HG03159 (cell line): ENCODE data around the gene UNC119B.

ENCODE experiments used
- ATAC-seq: cut with Tn5 transposase; IDR thresholded peaks from one replicate; pipeline ENCODE4 v1.9.1; 2021; ENCODE audit warnings: mild to moderate bottlenecking, moderate library complexity; ENCODE audit not compliant: unreplicated experiment

UNC119B gene

DNA sequence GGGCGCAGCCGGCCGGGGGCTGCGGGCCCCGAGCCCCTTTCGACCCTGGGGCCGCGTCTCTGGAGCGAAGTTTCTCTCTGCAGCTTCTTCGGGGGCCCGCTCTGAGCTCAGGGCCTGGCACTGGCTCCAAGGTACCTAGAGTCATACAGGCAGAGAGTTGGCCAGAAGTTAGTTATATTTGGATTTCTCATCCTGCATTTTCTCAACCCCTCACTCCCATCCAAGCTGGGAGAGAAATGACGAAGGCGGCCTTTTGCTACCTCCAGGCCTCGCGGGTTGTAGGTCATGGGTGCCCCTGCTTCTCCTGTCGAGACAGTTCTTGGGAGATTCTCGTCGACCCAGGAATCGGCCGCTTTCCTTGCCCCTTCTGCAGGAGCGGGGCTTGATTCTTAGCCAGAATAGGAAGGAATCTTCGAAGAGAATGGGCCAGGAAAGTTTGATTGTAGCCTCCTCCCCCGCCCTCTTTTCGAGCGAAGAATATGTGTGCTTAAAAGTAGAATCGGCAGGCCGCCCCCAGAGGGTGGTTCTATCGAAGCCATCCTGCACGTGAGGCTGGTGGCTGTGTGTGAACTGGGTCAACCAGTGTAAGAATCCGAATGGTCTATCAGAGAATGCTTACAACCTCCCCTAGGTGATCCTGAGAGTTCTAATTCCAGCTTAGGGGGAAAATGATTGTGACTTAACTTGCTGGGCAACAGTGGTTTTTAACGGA lies 22.5 kb upstream of the UNC119B start:
- ATAC-seq, result no peak

DNA sequence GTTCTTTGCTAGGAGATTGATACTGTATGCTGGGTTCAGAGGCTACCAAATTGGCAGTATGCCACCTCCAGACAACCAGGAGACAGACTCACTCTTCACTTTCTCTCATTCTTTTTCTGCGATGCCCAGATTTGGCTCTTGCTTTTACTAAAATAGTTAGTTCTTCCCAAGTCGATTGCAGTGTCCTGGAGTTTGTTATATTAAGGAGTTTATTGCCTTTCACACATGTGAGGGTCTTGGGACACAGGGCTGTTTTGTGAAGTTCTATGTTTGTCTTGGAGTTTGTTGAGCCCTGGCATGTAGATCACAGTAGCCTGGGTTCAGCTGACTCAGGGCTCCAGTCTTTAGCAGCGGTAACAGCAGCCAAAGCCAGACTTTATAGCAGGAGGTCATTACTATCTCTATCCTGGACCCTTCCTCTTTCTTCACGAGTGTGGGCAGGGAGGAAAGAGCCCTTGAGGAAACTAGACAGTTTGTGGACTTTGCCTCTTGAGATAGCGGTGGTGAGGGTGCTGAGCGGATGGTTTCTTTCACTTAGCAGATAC lies 21.7 kb upstream of the UNC119B start:
- no peak for ATAC-seq

DNA sequence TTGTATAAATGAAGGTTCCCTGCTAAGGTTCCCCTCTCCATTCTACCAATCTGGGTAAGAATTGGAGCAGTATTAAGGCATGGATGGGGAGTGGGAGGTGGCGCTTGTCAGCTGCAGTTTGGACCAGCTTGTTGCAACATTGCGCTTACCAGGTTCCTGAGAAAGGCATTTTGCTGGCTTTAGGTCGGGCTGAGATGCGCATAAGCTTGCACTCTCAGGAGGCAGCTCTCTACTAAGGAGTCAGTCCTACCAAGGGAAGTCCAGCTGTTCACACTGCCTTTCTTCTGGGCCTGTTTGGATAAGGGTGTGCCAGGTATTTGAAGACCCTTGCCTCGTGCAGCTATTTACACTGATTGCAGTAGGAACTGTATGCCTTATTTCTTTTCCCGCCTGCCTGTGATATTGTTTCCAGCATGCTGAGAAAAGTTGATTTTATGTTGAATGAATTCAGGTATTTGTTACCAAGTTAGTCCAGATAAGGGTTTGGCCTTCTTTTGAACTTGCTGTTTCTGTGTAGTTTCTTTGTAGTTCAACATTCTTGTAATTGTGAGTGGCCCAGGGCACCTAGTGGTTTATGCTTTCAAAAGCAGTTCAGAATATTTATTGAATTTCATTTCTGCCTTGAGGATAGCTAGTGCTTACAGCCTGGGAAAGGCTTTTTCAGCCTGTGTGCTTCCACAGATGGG lies 20.7 kb upstream of the UNC119B start:
- no peak for ATAC-seq

DNA sequence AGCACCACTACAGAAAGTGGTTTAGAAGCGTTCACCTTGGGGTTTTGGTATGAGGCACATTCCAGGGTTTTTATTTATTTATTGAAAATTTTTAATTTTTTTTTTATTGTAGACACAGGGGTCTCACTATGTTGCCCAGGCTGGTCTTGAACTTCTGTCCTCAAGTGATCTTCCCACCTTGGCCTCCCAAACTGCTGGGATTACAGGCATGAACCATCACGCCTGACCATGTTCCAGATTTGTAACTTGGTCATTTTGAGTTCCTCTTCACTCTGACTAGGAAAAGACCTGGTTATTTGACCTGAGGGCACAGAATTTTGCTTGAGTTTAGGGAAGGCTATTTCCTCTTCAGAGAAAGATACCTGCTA lies 20.2 kb upstream of the UNC119B start:
- ATAC-seq, result no peak

DNA sequence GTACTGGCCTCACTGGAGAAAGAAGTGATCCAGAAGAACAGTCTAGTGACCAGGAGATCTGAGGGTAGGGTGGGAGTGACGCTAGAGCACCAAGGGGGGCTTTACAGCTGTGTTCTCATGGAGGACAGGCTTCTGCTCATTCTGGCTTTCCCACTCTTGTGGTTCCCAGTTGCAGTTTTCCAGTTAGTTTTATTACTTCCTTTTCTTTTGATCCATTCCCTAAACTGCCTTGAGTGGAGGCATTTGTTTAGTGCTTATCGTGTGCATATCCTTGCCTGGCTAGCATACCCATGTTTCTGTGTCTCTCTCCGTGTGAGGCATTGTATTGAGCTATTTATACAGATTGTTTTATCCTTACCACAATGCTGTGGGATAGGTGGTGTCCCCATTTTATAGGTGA lies 19.3 kb upstream of the UNC119B start:
- no peak for ATAC-seq

DNA sequence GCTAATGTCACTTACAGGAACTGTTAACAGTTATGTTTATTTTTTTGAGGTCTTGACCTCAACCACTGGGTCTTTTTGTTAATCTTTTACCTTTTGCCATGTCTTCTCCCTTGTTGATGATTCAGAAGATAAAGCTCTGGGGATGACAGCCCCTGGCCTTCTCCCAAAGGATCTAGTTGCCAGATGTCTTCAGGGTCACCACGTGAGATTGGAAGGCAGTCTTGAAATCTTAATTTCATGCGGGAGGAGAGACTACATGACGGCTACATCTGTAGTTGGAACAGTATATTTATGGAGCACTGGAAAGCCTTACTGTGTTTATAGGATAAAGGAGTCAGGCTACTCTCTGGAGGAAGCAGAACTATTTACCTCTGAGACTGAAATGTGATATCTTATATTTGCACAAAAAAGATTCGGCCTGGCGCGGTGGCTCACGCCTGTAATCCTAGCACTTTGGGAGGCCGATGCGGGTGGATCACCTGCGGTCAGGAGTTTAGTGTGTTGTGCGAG lies 17.7 kb upstream of the UNC119B start:
- no peak for ATAC-seq

DNA sequence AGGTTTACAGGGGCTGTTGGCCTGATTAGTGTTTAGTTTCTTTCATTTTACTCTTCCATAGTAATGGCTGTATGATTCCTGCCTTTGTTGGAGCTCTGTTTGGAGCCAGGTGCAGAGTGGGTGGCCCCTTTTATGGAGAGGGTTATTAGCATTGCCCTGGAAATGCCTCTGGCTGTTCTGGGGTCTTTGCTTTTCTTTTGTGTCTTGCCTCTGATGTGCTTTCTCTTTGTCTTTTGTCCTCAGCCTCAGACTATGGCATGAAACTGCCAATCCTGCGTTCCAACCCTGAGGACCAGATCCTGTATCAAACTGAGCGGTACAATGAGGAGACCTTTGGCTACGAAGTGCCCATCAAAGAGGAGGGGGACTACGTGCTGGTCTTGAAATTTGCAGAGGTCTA lies 16.4 kb upstream of the UNC119B start:
- ATAC-seq, result no peak

DNA sequence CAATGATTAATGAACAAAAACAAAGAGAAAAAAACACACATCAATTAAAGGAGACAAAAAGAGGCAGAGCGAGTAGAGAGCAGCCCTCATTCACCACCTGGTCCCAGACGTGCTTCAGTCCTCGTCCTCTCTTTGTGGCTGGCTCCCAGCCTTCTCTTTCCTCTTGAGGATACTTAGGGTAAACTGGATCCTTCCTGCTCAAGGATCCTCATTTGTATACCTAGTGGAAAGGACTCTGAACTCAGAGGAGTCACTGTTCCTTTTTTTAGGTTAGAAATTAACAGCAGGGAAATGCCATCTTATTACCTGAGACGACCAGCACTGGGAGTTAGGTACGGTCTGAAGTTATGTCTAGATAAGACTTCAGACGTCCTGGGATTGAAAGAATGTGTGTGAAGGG lies 13.6 kb upstream of the UNC119B start:
- no peak for ATAC-seq

DNA sequence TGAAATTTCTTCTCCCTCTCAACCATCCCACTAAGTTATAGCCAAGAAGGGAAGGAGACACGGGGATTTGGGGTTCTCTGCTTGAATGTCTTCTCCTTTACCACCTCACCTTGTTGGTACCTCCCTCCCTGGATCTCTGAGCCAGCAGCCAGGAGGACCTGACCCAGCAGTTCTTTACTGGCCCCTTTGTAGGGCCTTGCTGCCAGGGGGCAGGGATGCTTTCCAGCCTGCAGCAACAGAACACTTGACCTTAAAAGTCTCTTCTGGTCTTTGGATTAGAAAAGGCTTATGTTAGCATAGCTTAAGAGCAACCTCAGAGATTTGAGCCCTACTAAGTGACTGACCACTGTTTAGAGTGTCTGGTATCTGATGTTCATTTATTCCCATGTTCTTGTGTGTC lies 12.9 kb upstream of the UNC119B start:
- ATAC-seq, result no peak

DNA sequence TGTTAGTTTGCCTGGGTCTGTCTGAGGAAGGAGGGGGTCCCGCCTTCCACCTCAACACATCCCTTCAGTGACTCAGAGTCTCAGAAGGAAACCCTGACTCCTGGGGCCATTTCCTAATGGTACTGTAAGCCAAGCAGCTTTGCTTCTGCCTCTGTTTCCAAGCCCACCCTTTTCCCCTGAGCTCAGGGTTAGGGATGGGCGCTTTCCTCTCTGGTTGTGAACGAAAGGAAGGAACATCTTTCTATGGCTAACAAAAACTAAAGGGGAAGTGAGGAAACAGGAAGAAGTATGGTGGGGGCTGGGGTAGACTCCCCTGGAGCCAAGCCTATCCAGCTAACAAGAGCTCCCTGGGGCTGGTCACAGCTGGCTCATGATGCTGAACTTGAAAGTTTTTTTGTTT lies 11.6 kb upstream of the UNC119B start:
- no peak for ATAC-seq

DNA sequence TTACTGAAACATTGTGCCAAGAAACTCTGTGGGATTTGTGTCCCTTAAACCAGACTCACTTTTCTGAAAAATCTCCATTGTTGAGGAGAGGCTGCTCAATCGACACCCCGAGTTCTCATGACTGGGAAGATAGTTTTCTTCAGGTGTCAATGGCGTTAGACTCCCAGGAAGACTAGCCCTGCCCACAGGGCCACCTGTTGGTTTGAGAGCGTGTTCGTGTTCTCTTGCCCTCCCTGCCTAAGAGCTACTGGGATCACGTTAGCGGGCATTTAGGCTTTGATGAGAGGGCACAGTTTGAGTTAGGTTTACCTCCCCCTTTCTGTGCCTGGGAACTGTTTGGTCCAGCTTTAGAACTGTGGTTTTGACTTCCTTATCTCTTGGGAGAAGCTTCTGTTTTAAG lies 10.7 kb upstream of the UNC119B start:
- ATAC-seq, result no peak

DNA sequence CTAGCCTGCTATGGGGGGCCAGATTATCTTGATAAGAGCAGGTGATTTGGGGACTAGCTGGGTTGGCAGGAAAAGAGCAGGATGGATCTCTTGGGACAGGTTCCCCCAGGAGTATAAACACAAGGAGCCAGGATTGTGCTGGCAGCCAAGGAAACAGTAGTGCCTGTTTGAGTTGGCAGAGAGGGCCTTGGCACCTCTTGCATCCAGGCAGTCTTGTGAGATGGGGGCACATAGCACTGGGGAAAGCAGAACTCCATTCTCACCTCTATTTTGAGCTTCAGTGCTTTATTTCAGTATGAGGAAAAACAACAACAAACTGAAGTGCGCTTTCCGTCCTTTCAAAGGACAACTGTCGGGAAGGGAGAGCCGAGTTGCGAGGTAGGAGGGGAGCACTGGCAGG lies 9.4 kb upstream of the UNC119B start:
- ATAC-seq, result no peak

DNA sequence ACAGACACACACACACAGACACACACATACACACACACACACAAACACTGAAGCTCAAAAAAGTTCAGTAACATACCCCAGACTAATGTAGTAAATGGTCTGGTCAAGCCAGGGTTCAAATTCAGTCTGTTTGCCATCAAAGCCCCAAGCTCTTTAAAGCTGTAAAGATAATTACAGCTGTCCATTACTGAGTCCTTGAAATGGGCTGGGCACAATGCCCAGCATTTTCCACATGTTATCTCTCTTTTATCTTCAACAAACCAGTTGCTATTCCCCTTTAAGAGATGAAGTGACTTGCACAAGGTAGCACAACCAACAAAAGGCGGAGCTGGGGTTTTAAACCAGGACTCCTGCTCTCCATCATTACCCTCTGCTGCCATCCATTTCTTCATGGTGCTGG lies 7.6 kb upstream of the UNC119B start:
- no peak for ATAC-seq

DNA sequence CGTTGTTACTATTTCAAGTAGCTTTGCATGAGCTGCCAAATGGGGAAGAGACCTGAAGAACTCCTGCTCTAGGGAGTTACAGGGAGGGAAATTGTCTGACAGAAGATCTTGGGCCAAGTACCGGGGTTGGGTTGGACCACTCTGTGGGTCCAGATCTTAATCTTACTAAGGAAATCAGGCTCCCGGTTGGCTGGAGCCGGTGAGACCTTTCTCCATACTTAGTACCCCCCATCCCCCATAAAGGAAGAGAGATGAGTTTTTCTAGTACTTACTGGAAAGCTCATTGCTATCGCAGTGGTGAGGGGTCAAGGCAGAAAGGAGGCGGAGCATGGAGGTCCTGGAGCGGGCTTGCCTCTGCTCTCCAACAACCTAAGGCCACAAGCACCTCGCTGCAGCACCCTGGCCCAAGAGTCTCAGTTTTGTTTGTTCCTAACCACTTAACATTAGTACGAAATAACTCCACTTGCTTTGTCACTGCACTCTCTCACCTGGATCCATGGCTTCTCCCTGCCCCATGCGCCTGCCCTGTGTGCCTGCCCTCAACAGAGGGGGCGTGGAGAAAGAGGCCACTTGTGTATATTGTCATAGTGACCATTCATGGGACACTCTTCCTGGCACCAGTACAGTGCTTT lies 6.8 kb upstream of the UNC119B start:
- ATAC-seq, result no peak

DNA sequence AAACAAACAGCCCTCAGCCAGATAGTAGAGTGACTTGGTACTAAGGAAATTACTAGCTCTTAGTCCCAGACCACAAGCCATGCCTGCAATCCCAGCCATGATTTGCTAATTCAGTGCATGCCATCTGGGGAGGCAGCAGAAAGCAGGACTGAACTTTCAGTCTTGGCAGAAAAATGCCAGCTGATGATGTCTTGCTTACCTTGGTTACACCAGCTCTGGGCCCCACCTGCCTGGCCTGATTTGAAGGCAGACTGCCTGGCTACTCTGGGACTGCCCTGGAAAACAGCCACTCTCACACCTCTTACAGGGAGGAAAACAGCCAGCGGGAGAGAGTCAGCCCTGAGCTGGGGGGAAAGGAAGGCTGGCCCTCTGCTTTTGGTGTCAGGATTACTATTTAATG lies 4.6 kb upstream of the UNC119B start:
- ATAC-seq, result no peak

DNA sequence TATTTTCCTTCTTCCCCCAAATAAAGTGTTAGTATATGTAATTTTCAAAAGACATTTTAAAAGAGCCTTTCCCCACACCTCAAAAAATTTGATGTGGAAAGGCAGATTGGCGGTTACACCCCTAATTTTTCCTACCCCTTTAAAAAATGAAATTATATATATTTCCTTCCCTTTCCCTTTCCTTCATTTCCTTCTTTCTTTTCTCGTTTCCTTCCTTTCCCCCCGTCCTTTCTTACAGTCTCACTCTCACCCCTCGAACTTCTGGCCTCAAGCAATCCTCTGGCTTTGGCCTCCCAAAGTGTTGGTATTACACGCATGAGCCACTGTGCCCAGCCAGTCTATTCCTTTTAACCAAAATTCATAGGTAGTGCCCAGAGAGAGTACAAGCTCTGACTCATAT lies 4.2 kb upstream of the UNC119B start:
- no peak for ATAC-seq

DNA sequence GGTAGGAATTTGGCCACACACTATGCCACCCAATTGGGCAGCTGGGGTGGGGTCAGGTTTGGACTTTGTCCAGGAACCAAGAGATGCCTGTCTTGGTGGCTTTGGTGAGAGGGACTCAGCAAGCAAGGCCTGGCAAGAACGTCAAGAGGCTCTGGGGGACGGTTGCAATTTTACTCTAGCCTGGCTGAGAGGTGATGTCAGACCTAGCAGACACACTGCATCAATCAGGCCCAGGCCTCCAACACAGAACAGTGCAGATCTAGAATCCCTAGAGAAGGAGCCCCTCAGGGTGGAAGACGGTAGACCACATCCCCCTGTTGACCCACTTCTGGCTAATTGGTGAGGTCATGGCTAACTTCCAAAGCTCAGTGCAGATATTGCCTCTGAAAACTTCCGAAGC lies 1.6 kb upstream of the UNC119B start:
- no peak for ATAC-seq

DNA sequence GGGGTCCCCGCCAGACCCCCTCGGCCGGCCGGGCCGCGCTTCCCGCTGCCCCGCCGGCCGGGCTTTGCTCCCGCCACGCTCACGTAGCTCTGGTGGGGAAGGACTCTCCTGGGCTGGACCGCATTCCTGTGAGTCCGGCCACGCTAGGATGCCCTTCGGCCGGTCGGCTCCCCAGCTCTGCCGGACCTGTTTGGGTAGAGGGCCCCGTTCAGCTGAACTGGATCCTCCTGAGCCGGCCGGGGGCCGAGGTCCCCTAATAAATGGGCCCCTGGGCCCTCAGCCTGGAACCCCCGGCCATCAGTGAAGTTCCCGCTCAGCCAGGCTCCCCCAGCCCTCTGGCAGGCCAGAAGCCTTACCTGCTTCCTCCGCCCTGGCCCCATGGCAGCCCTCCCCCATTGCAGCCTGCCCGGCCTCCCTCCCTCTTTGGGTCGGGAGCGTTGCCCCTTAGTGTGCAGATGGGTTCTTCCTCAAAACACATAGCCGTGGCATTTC lies 593 bp downstream of the UNC119B start:
- ATAC-seq, result no peak

DNA sequence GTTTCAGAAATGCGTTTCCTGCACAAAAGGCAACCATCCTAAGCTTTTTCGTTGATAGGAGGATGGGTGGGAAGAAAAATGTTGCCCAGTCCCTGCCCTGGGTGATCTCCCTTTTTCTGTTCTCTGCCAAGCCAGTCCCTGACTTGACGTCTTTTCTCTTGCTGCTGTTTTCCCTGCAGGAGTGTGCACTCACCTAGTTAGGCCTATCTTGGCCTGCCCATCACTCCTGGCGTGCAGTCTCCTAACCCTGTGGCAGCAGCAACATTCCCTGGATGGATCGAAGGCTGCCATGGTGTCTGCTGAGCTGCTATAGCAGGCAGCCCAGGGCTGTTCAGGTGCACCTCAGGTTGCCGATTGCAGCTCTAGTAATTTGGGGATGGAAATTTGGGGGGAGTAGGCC lies 1.2 kb downstream of the UNC119B start:
- ATAC-seq, result no peak

DNA sequence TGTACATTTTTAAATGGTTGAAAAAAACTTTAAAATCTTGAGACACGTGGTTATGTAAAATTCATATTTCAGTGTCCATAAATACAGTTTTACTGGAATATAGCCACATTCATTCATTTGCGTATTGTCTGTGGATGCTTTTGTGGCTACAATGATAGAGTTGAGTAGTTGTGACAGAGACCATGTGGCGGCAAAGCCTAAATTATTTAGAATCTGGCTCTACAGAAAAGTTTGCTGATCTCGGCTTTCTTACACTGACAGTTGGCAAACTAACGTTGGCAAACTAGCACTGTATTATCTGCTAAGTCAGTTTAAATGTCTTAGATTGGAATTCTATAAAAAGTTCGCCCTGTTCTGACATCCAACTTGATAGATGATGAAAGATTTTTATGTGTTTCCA lies 2.4 kb downstream of the UNC119B start:
- ATAC-seq, result no peak

DNA sequence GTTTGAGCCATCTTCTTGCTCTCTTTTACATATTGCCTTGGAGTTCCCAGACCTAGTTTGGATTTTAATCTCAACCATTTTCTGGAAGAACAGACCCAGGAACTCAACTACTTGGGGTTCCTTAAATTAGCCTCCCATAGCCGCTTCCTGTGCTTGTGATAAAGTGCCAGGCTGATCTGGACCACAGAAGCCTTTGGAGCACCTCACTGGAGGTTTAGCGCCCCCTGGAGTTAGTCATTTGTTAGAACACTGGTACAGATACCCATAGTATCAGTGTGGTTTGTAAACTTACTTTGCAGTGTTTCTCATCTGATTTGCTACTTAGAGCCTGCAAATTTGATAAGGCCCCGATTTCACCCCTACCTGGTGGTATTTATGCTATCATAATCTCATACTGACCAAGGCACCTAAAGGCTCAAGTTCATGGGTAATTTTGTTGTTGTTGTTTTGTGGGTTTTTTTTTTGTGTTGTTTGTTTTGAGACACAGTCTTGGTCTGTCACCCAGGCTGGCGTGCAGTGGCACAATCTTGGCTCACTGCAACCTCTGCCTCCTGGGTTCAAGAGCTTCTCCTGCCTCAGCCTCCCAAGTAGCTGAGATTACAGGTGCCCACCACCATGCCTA lies 3.7 kb downstream of the UNC119B start:
- ATAC-seq, result no peak
